Activated CD4-positive, CD25-positive, alpha-beta regulatory T cell treated with anti-CD3 and anti-CD28 coated beads, Interleukin-2, amount 50 U/mL, for 24 hours (primary cell): ENCODE measurements around the gene MCHR1.
A peak's percentile ranks its signal among the peaks of the same experiment; 100 is the strongest.
"Not testable (repeated sequence)": the region's sequence is repeated elsewhere in the genome, so short reads cannot be mapped to it uniquely, and the experiment has no call there.

Experiments used
- ATAC-seq, 2 donors: fragments of 150-1000 bp; cut with Tn5 transposase; one replicate each; pipeline ENCODE4 v1.10.0; 2021; ENCODE audit warnings: mild to moderate bottlenecking in 1 of 2, moderate library complexity in 1 of 2

Gene MCHR1

DNA sequence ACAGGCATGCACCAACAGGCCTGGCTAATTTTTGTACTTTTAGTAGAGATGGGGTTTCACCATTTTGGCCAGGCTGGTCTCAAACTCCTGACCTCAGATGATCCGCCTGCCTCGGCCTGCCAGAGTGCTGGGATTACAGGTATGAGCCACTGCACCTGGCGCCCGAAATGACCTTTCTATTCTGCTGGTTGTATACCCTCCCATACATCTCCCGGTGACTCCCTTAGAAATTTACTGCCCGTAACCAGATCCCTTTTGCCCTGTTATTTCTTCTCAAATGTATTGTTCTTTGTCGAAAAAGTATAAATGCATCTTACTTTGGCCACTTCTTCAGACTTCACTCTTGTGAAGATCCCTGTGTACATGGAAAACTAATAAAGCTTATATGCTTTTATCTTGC lies 22.0 kb downstream of the MCHR1 start:
- ATAC-seq = no peak

DNA sequence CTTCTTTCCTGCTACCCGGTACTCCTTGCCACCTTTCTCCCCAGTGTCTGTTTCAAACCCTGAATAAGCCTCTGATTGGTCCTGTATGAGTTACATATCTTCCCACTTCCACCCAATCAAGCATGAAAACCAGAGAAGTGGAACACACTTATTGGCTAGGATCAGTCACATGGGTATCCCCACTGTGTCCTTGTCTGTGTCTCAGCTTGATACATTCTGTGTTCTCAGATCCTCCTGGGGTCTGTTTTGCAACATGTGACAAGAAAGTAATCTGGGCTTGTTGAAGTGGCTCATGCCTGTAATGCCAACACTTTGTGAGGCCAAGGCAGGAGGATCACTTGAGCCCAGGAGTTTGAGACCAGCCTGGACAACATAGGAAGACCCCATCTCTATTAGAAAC lies 23.9 kb downstream of the MCHR1 start:
- ATAC-seq = no peak

DNA sequence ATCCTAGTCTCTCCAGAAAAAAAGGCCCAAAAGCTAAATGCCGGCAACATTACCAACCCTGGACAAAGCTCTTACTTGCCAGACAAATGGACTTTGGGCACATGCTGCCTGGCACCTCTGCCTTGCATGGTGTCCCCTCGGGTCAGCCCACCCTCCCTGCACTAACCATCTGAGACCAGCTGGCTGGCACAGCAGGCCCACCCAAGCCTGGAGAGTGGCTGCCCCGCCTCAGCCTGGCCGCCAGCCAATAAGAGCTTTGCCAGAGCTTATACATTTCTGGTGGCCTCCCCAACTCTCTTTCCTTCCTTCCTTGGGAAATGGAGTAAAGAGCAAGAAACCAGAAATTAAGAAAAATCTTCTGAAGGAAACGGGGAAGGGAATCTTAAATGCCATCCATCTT lies 24.5 kb downstream of the MCHR1 start:
- no peak for ATAC-seq

GRCh38 chr22:40705918-40706682 lies 26.8 kb downstream of the MCHR1 start:
- no peak for ATAC-seq

GRCh38 chr22:40707154-40707553 lies 27.9 kb downstream of the MCHR1 start:
- ATAC-seq = no peak

DNA sequence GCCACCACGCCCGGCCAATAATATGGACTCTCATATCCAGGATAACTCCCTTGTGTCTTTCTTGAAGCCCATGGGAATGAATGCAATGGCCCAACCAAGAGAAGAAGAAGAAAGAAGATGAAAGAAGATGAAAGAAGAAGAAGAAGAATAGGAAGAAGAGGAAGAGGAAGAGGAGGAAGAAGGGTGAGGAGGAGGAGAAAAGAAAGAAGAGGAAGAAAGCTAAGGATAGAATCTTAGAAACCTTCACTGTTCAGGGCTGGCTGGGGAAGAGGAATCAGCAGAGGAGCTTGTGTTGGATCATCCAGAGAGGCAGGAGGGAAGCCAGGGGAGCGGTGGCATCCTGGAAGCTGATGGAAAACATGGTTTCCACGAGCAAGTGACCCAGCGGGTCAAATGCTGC lies 28.9 kb downstream of the MCHR1 start:
- ATAC-seq = no peak

- ATAC-seq = no peak
These were observed 30.6 kb downstream of the MCHR1 start for GRCh38 chr22:40709752-40710413.

- ATAC-seq = no peak
These were observed 33.0 kb downstream of the MCHR1 start for GRCh38 chr22:40712311-40712710.

GRCh38 chr22:40714499-40715337 lies 35.4 kb downstream of the MCHR1 start:
- no peak for ATAC-seq

DNA sequence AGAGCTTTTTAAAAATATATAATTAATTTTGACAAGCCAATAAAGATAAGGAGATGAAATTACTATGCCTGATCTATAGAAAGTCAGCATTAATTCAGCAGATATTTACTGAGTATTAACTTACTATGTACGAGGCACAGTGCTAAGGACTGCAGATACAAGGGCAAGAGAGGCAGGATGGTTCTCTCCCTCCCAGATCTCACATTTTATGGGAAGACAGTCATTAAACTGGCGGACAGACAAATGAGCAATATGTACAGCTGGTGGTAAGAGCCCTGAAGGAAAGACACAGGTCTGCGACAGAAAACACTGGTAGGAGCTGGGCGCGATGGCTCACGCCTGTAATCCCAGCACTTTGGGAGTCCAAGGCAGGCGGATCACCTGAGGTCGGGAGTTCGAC lies 36.8 kb downstream of the MCHR1 start:
- no peak for ATAC-seq

- ATAC-seq = not testable (repeated sequence)
These were observed 38.4 kb downstream of the MCHR1 start for GRCh38 chr22:40717657-40718056.

- ATAC-seq = no peak
These were observed 39.2 kb downstream of the MCHR1 start for GRCh38 chr22:40718250-40719204.

- no peak for ATAC-seq
These were observed 40.3 kb downstream of the MCHR1 start for GRCh38 chr22:40719599-40719998.

- not testable (repeated sequence) for ATAC-seq
These were observed 40.9 kb downstream of the MCHR1 start for GRCh38 chr22:40720156-40720537.

- ATAC-seq = no peak
These were observed 41.4 kb downstream of the MCHR1 start for GRCh38 chr22:40720538-40721256.

- no peak for ATAC-seq
These were observed 42.0 kb downstream of the MCHR1 start for GRCh38 chr22:40721266-40721665.

GRCh38 chr22:40723396-40723933 lies 44.2 kb downstream of the MCHR1 start:
- ATAC-seq = no peak

- peak; percentile 55 to 66 for ATAC-seq
These were observed 47.2 kb downstream of the MCHR1 start for GRCh38 chr22:40726514-40726913.

- ATAC-seq = peak; percentile 45 to 49
These were observed 48.0 kb downstream of the MCHR1 start for GRCh38 chr22:40727070-40727963.

GRCh38 chr22:40727964-40728615 lies 48.8 kb downstream of the MCHR1 start:
- no peak for ATAC-seq
